ENCODE results near the gene SMIM45.

Gene SMIM45

GRCh38 chr22:41915786-41916493 is 36.0 kb upstream of the SMIM45 start:
- no peak for DNase-seq

- DNase-seq: no peak
Measured at GRCh38 chr22:41916745-41917358, 35.1 kb upstream of the SMIM45 start.

- no peak for DNase-seq
Measured at GRCh38 chr22:41917375-41917902, 34.5 kb upstream of the SMIM45 start.

GRCh38 chr22:41917903-41918791 is 33.8 kb upstream of the SMIM45 start:
- peak in 1 of 2 experiments; percentile 27 for DNase-seq

GRCh38 chr22:41919357-41920224 is 32.4 kb upstream of the SMIM45 start:
- no peak for DNase-seq

- DNase-seq: no peak
Measured at GRCh38 chr22:41920271-41920976, 31.5 kb upstream of the SMIM45 start.

GRCh38 chr22:41922328-41922727 is 29.6 kb upstream of the SMIM45 start:
- no peak for DNase-seq

- no peak for DNase-seq
Measured at GRCh38 chr22:41922940-41923594, 28.9 kb upstream of the SMIM45 start.

- no peak for DNase-seq
Measured at GRCh38 chr22:41923595-41924276, 28.2 kb upstream of the SMIM45 start.

GRCh38 chr22:41925783-41926460 is 26.0 kb upstream of the SMIM45 start:
- DNase-seq: no peak

- no peak for DNase-seq
Measured at GRCh38 chr22:41927813-41928212, 24.1 kb upstream of the SMIM45 start.

- DNase-seq: no peak
Measured at GRCh38 chr22:41928593-41929417, 23.1 kb upstream of the SMIM45 start.

- DNase-seq: no peak
Measured at GRCh38 chr22:41929418-41929810, 22.5 kb upstream of the SMIM45 start.

- no peak for DNase-seq
Measured at GRCh38 chr22:41931701-41932269, 20.2 kb upstream of the SMIM45 start.

GRCh38 chr22:41932353-41932752 is 19.6 kb upstream of the SMIM45 start:
- no peak for DNase-seq

- no peak for DNase-seq
Measured at GRCh38 chr22:41933411-41934177, 18.4 kb upstream of the SMIM45 start.

GRCh38 chr22:41934284-41935014 is 17.5 kb upstream of the SMIM45 start:
- no peak for DNase-seq
